NCI-H510A treated with DMSO at 0.1 percent for 48 hours (cell line): ENCODE data around the gene MSLN.

Source experiments
- DNase-seq: peaks from one replicate; lab custom pipeline; 2025; lab: John Stamatoyannopoulos, UW

MSLN gene

GRCh38 chr16:723695-724094 is 36.8 kb upstream of the MSLN start:
- no peak for DNase-seq

- no peak for DNase-seq
Observed at GRCh38 chr16:724188-725040, 36.1 kb upstream of the MSLN start.

- no peak for DNase-seq
Observed at GRCh38 chr16:725041-725376, 35.5 kb upstream of the MSLN start.

- DNase-seq = no peak
Observed at GRCh38 chr16:725463-726187, 34.9 kb upstream of the MSLN start.

- DNase-seq = no peak
Observed at GRCh38 chr16:726188-726437, 34.4 kb upstream of the MSLN start.

- DNase-seq = no peak
Observed at GRCh38 chr16:726438-727290, 33.9 kb upstream of the MSLN start, which contains the start of the genes CCDC78 and HAGHL. TSS of gene CCDC78 (minus strand) at chr16:726443. CDS start at chr16:726367, 76 bp downstream. TSS of gene HAGHL (plus strand) at chr16:727106. CDS start at chr16:727510, 404 bp downstream.

GRCh38 chr16:727291-727977 is 33.1 kb upstream of the MSLN start:
- no peak for DNase-seq

- peak; percentile 33 for DNase-seq
Observed at GRCh38 chr16:728131-728889, 32.2 kb upstream of the MSLN start.

- no peak for DNase-seq
Observed at GRCh38 chr16:728890-729744, 31.4 kb upstream of the MSLN start.

- no peak for DNase-seq
Observed at GRCh38 chr16:729768-730665, 30.5 kb upstream of the MSLN start.

GRCh38 chr16:730666-731509 is 29.6 kb upstream of the MSLN start:
- no peak for DNase-seq

- DNase-seq = no peak
Observed at GRCh38 chr16:732332-732731, 28.2 kb upstream of the MSLN start.

GRCh38 chr16:732936-733335 is 27.6 kb upstream of the MSLN start:
- DNase-seq = no peak

GRCh38 chr16:733382-734207 is 26.9 kb upstream of the MSLN start:
- DNase-seq = no peak

GRCh38 chr16:734208-734980 is 26.1 kb upstream of the MSLN start:
- DNase-seq = no peak

GRCh38 chr16:734981-735881 is 25.3 kb upstream of the MSLN start:
- no peak for DNase-seq
